Fibroblast of skin of right quadriceps (primary cell): ENCODE data around the gene ZNF652.
"Not testable (repeated sequence)": the region's sequence is repeated elsewhere in the genome, so short reads cannot be mapped to it uniquely, and the experiment has no call there.

Experiments
- DNase-seq: peaks from one replicate; pipeline ENCODE4 v3.0.0-alpha.2; 2013

The ZNF652 gene

GRCh38 chr17:49298371-49298976 is 63.6 kb downstream of the ZNF652 start:
- DNase-seq, result no peak

DNA sequence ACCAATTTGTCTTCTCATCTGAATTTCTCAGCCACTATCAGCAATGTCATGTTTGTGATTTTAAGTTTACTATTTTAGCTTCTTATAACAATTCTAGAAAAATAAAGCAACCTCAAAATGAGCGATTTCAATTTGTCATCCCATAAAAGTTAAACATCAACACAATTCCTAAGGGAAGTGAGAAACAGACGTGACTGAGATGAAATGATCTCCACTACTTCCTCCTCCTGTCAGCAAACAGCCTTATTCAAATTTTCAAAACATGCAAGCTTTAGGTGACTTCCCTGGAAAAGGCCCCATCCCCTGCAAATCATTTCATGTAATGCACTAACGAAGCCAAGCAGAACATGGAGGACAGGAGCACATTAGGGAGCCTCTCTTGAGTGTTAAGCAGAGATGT is 64.9 kb downstream of the ZNF652 start:
- DNase-seq, result no peak

- no peak for DNase-seq
Measured at GRCh38 chr17:49294122-49294521, 67.9 kb downstream of the ZNF652 start.

DNA sequence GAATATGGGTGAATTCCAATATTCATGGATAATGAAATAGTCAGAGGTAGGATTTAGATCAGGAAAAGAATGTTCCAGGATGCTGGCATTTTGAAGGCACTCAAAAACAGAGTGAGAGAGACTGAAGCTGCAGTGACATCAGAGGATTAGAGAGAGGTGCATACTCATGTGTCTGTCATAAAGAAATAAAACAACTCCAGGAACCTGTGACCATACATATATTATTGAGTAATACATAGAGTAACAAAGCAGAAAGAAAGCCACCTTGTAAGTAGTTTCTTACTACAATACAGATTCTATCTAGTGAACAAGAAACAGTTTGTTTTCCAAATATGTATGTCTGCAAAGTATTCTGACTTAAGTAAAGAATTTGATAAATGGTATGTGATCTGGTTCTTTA is 69.1 kb downstream of the ZNF652 start:
- DNase-seq, result no peak

GRCh38 chr17:49291929-49292328 is 70.1 kb downstream of the ZNF652 start:
- no peak for DNase-seq

DNA sequence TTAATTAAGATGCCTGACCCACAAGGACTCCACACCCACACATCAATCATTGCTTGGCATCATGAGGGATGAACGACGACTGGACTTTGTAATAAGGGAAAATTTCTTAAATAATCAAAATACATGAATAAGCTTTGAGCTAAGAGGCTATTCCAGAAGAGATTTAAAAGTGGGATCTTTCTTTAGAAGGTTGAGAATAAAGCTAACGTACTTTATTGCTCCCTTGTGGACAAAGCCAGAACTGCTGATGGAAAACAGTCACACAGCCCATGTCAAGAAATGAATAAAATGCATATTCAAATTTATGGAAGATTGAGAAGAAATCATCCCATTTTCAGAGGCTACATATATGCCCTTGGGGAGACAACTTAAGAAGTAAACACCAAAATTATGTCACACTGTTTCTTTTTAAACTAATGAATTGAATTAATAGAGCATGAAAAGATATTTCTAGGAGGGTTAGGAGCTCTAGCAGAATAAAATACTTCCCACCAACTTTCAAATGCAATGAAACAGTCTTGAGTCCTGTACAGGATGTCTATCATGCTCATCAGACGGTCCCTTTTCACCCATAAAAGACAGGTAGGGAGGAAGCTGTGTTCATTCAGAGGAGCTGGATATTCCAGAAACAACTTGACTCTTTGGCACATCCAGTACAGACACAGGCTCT is 71.2 kb downstream of the ZNF652 start:
- DNase-seq, result peak; percentile 26

- no peak for DNase-seq
Measured at GRCh38 chr17:49288388-49288787, 73.7 kb downstream of the ZNF652 start.

- DNase-seq, result no peak
Measured at GRCh38 chr17:49287481-49287880, 74.6 kb downstream of the ZNF652 start.

GRCh38 chr17:49286261-49286973 is 75.6 kb downstream of the ZNF652 start:
- not testable (repeated sequence) for DNase-seq

DNA sequence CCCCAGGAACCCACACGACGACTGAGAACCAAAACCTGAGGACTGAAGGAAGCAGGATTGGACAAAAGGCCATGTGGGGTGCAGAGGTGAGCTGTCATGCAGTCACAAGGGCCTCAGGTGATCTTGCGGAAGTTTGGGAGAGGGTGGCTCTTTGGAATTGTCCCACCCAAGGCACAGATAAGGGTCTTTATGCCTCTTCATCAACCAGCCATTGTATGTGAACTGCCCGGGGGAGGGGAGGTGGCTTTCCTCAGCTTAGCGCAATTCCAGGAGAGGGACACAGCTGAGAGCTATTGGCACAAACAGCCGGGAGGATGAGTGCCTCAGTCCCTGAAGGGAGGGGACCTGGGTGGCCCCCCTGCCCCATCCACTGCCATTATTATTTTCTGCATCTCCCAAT is 76.3 kb downstream of the ZNF652 start:
- no peak for DNase-seq

GRCh38 chr17:49280918-49281317 is 81.1 kb downstream of the ZNF652 start:
- DNase-seq, result no peak

DNA sequence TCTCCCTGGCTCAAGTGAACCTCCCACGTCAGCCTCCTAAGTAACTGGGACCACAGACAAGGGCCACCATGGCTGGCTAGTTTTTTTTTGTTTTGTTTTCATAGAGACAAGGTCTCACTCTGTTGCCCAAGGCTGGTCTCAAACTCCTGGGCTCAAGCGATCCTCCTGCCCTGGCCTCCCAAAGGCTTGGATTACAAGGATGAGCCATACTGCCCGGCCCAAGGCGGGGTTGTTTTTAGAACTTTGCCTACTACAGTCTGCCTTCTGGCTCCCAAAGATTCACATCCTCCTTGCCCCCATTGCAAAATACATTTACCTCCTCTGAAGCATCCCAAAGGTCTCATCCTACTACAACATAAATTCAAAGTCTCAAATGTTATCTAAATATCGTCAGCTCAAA is 82.0 kb downstream of the ZNF652 start:
- DNase-seq, result no peak

GRCh38 chr17:49279263-49280015 is 82.6 kb downstream of the ZNF652 start:
- DNase-seq, result not testable (repeated sequence)

- DNase-seq, result no peak
Measured at GRCh38 chr17:49278076-49278475, 84.0 kb downstream of the ZNF652 start.

- no peak for DNase-seq
Measured at GRCh38 chr17:49277638-49278037, 84.4 kb downstream of the ZNF652 start.

DNA sequence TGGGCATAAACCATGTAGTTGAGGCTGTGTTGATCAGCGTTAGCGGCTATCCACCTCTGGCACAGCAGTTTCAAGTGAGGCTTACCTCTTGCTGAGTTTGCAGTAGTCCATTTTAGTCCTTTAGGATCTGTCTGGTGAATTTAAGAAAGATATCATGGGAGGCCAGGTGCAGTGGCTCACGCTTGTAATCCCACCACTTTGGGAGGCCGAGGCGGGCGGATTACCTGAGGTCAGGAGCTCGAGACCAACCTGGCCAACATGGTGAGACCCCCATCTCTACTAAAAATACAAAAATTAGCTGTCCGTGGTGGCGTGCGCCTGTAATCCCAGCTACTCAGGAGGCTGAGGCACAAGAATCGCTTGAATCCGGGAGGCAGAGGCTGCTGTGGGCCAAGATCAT is 86.1 kb downstream of the ZNF652 start:
- not testable (repeated sequence) for DNase-seq

- DNase-seq, result no peak
Measured at GRCh38 chr17:49269356-49269755, 92.7 kb downstream of the ZNF652 start.

GRCh38 chr17:49267912-49268311 is 94.1 kb downstream of the ZNF652 start:
- DNase-seq, result no peak

DNA sequence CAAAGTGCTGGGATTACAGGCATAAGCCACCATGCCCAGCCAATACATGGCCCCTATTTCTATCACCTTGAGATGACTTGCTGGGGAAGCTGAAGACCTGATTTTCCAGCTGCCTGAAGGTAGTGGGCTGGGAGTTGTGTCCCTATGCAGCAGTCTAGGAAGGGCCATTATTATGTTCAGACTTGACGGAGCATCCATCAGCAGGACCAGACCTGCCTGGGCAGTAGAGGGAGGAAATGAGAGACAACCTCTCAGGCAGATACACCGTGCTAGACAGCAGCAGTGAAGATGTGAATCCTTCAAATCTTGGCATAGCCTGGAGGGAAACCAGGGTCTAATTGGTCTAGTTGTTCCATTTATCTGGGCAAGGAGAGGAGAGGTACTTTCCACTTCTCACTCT is 95.8 kb downstream of the ZNF652 start:
- DNase-seq, result no peak

GRCh38 chr17:49261540-49261939 is 100.5 kb downstream of the ZNF652 start:
- DNase-seq, result not testable (repeated sequence)

- DNase-seq, result no peak
Measured at GRCh38 chr17:49260817-49261291, 101.2 kb downstream of the ZNF652 start.

GRCh38 chr17:49260011-49260816 is 101.8 kb downstream of the ZNF652 start:
- DNase-seq, result peak; percentile 83

- DNase-seq, result no peak
Measured at GRCh38 chr17:49259663-49260010, 102.4 kb downstream of the ZNF652 start.
